IMR-90 (cell line): ENCODE measurements around the gene H2BK1. TPM values are rescaled to one million over a fixed set of nuclear protein-coding genes. Genes with fewer than 3 reads are reported as not detected.

Source experiments
- ATAC-seq: fragments of 200-7000 bp; cut with Tn5 transposase; 2 replicates; pipeline ENCODE4 v1.9.1; 2020; ENCODE audit warnings: low read depth, mild to moderate bottlenecking, moderate library complexity
- BruUV-seq: library from RNA; stranded (reverse); fragments of 400-500 nt; replicated peaks from 2 replicates; lab custom pipeline; 2021; lab: Mats Ljungman, UMichigan
- CTCF ChIA-PET: fragments of 300-600 bp; formaldehyde crosslinking; extraction: SDS; loops from one replicate; lab custom pipeline; 2021; ENCODE audit warnings: antibody characterized with exemption; lab: Yijun Ruan, JAX
- POLR2A ChIA-PET: fragments of 300-600 bp; sonication (Branson Sonifier 250); formaldehyde crosslinking; loops from one replicate; lab custom pipeline; 2022; ENCODE audit warnings: antibody characterized with exemption; ENCODE audit not compliant: unreplicated experiment; lab: Charles Lee
- DNase-seq: peaks from one replicate; pipeline ENCODE4 v3.0.0; 2013
- H2AFZ ChIP-seq: replicated peaks from 2 replicates; pipeline ENCODE3; 2013; ENCODE audit warnings: low read length, mild to moderate bottlenecking; ENCODE audit not compliant: poor library complexity
- H2AK5ac ChIP-seq: 2 replicates; pipeline ENCODE4 v1.6.1; 2013; ENCODE audit warnings: low read depth, low read length, inconsistent platforms
- H2AK9ac ChIP-seq: replicated peaks from 2 replicates; pipeline ENCODE3; 2013; ENCODE audit warnings: mild to moderate bottlenecking, low read depth, low read length, moderate library complexity; ENCODE audit not compliant: poor library complexity
- H2BK120ac ChIP-seq: 2 replicates; pipeline ENCODE4 v1.6.1; 2013; ENCODE audit warnings: low read depth, low read length, inconsistent platforms
- H2BK15ac ChIP-seq: 3 replicates; pipeline ENCODE4 v1.6.1; 2013; ENCODE audit warnings: low read depth, low read length, inconsistent platforms
- H2BK20ac ChIP-seq: 2 replicates; pipeline ENCODE4 v1.6.1; 2013; ENCODE audit warnings: low read depth, mild to moderate bottlenecking, inconsistent platforms, low read length, moderate library complexity
- H2BK5ac ChIP-seq: 2 replicates; pipeline ENCODE4 v1.6.1; 2013; ENCODE audit warnings: mild to moderate bottlenecking, low read depth, low read length, inconsistent platforms; ENCODE audit not compliant: poor library complexity, severe bottlenecking
- H3K14ac ChIP-seq: replicated peaks from 2 replicates; pipeline ENCODE4 v1.6.1; 2013; ENCODE audit warnings: low read depth, low read length, inconsistent platforms
- H3K18ac ChIP-seq: 2 replicates; pipeline ENCODE4 v1.6.1; 2013; ENCODE audit warnings: low read depth, low read length, control low read depth
- H3K23ac ChIP-seq: 2 replicates; pipeline ENCODE4 v1.6.1; 2013; ENCODE audit warnings: low read depth, low read length, inconsistent platforms
- H3K27ac ChIP-seq: 2 replicates; pipeline ENCODE4 v1.5.1; 2013; ENCODE audit warnings: mild to moderate bottlenecking, control low read depth, low read length; ENCODE audit not compliant: insufficient read depth
- H3K27me3 ChIP-seq: 2 replicates; pipeline ENCODE4 v1.6.1; 2013; ENCODE audit warnings: low read length; ENCODE audit not compliant: control insufficient read depth, insufficient read depth
- H3K36me3 ChIP-seq: 2 replicates; pipeline ENCODE4 v1.6.1; 2013; ENCODE audit warnings: low read length, mixed read lengths; ENCODE audit not compliant: control insufficient read depth, insufficient read depth
- H3K4ac ChIP-seq: 2 replicates; pipeline ENCODE4 v1.6.1; 2013; ENCODE audit warnings: low read depth, low read length, inconsistent platforms
- H3K4me1 ChIP-seq: 2 replicates; pipeline ENCODE4 v1.6.1; 2013; ENCODE audit warnings: low read length, mixed read lengths; ENCODE audit not compliant: control insufficient read depth, insufficient read depth
- H3K4me2 ChIP-seq: 2 replicates; pipeline ENCODE4 v1.6.1; 2013; ENCODE audit warnings: low read depth, mild to moderate bottlenecking, control low read depth, low read length, moderate library complexity
- H3K4me3 ChIP-seq: 2 replicates; pipeline ENCODE4 v1.5.1; 2013; ENCODE audit warnings: low read depth, mild to moderate bottlenecking, control low read depth, low read length, moderate library complexity; ENCODE audit not compliant: insufficient read depth
- H3K56ac ChIP-seq: 2 replicates; pipeline ENCODE4 v1.6.1; 2013; ENCODE audit warnings: low read length, inconsistent platforms; ENCODE audit not compliant: insufficient read depth; ENCODE audit errors: extremely low read depth
- H3K79me1 ChIP-seq, 2 experiments: 2 replicates each; pipeline ENCODE4 v1.6.1; 2013; ENCODE audit warnings: low read length in 2 of 2, inconsistent platforms in 1 of 2, low read depth in 1 of 2
- H3K9ac ChIP-seq: 2 replicates; pipeline ENCODE4 v1.6.1; 2013; ENCODE audit warnings: low read depth, low read length, control low read depth
- H3K9me1 ChIP-seq: 2 replicates; pipeline ENCODE4 v1.6.1; 2013; ENCODE audit warnings: low read length, inconsistent platforms; ENCODE audit not compliant: insufficient read depth
- H3K9me3 ChIP-seq: 2 replicates; pipeline ENCODE4 v1.6.1; 2013; ENCODE audit warnings: low read length; ENCODE audit not compliant: control insufficient read depth, insufficient read depth
- H4K20me1 ChIP-seq: 2 replicates; pipeline ENCODE4 v1.6.1; 2013; ENCODE audit warnings: low read length, inconsistent platforms; ENCODE audit not compliant: insufficient read depth
- H4K5ac ChIP-seq: 2 replicates; pipeline ENCODE4 v1.6.1; 2013; ENCODE audit warnings: mild to moderate bottlenecking, low read depth, low read length, control low read depth
- H4K8ac ChIP-seq, 2 experiments: 2 replicates each; pipeline ENCODE4 v1.6.1; 2013; ENCODE audit warnings: low read depth in 2 of 2, low read length in 2 of 2, control low read depth in 1 of 2, inconsistent platforms in 1 of 2
- H4K91ac ChIP-seq: 2 replicates; pipeline ENCODE4 v1.6.1; 2013; ENCODE audit warnings: low read depth, low read length, inconsistent platforms; ENCODE audit not compliant: insufficient read depth
- BHLHE40 ChIP-seq: fragments of 150-350 bp; IDR thresholded peaks from 2 replicates; pipeline ENCODE4 v1.6.1; 2016; ENCODE audit warnings: mild to moderate bottlenecking, low read depth, low read length
- CEBPB ChIP-seq: IDR thresholded peaks from 2 replicates; pipeline ENCODE4 v1.6.1; 2012; ENCODE audit warnings: low read depth, low read length, improper control_type of control experiment
- CHD1 ChIP-seq: IDR thresholded peaks from 2 replicates; pipeline ENCODE4 v1.6.1; 2012; ENCODE audit warnings: low read depth, low read length, improper control_type of control experiment
- CTCF ChIP-seq: conservative IDR thresholded peaks from 2 replicates; pipeline ENCODE4 v1.5.1; 2012; ENCODE audit warnings: mild to moderate bottlenecking, low read depth, low read length, improper control_type of control experiment
- ELK1 ChIP-seq: fragments of 150-350 bp; IDR thresholded peaks from 2 replicates; pipeline ENCODE4 v1.6.1; 2016; ENCODE audit warnings: low read depth, mild to moderate bottlenecking, low read length, moderate library complexity, borderline replicate concordance
- FOS ChIP-seq: fragments of 150-350 bp; IDR thresholded peaks from 2 replicates; pipeline ENCODE4 v1.6.1; 2016; ENCODE audit warnings: low read depth, low read length
- MAFK ChIP-seq: IDR thresholded peaks from 2 replicates; pipeline ENCODE4 v1.6.1; 2012; ENCODE audit warnings: low read depth, low read length, improper control_type of control experiment
- MAZ ChIP-seq: IDR thresholded peaks from 2 replicates; pipeline ENCODE4 v1.6.1; 2012; ENCODE audit warnings: low read depth, mild to moderate bottlenecking, low read length, improper control_type of control experiment, moderate library complexity, borderline replicate concordance
- MXI1 ChIP-seq: IDR thresholded peaks from 2 replicates; pipeline ENCODE4 v1.6.1; 2012; ENCODE audit warnings: low read depth, mild to moderate bottlenecking, low read length, moderate library complexity, borderline replicate concordance
- NFE2L2 ChIP-seq: fragments of 150-350 bp; IDR thresholded peaks from 2 replicates; pipeline ENCODE4 v1.6.1; 2016; ENCODE audit warnings: low read depth, mild to moderate bottlenecking, low read length
- POLR2A ChIP-seq: IDR thresholded peaks from 2 replicates; pipeline ENCODE4 v1.6.1; 2012; ENCODE audit warnings: mild to moderate bottlenecking, low read depth, low read length
- RAD21 ChIP-seq: IDR thresholded peaks from 2 replicates; pipeline ENCODE4 v1.6.1; 2012; ENCODE audit warnings: low read length, improper control_type of control experiment
- RCOR1 ChIP-seq: IDR thresholded peaks from 2 replicates; pipeline ENCODE4 v1.6.1; 2012; ENCODE audit warnings: mild to moderate bottlenecking, low read length, improper control_type of control experiment; ENCODE audit not compliant: insufficient replicate concordance
- RFX5 ChIP-seq: IDR thresholded peaks from 2 replicates; pipeline ENCODE4 v1.8.0; 2012; ENCODE audit warnings: low read depth, mild to moderate bottlenecking, low read length, moderate library complexity
- SMC3 ChIP-seq: fragments of 150-350 bp; IDR thresholded peaks from 2 replicates; pipeline ENCODE4 v1.6.1; 2016; ENCODE audit warnings: low read depth, mild to moderate bottlenecking, antibody characterized with exemption, low read length, moderate library complexity
- USF2 ChIP-seq: fragments of 150-350 bp; IDR thresholded peaks from 2 replicates; pipeline ENCODE4 v1.6.1; 2017; ENCODE audit warnings: mild to moderate bottlenecking, antibody characterized with exemption, low read length, low read depth
- WGBS, 2 experiments: methylation state at CpG; one replicate each; pipeline versions ENCODE4 v1.1.5 to v1.1.7; 2013; ENCODE audit warnings: missing lambda C conversion rate in 2 of 2; ENCODE audit not compliant: insufficient read length in 1 of 2; ENCODE audit errors: extremely low coverage in 2 of 2; 5-methylcytosine and 5-hydroxymethylcytosine counted together
- dilution Hi-C: fragments of 300-500 bp; cut with HindIII; formaldehyde crosslinking; loops from one replicate; pipeline ENCODE4 v1.14.3; 2018; ENCODE audit warnings: low sequenced_read_pairs; ENCODE audit not compliant: unreplicated experiment
- in situ Hi-C: fragments of 300-500 bp; cut with MboI; formaldehyde crosslinking; loops from 3 replicates; pipeline ENCODE4 v1.14.3; 2019; ENCODE audit warnings: low sequenced_read_pairs, inconsistent platforms, mixed read lengths
- intact Hi-C: fragments of 100-400 bp; cut with micrococcal nuclease; formaldehyde crosslinking; loops from 2 replicates; pipeline ENCODE4 v1.10.0; 2022
- polyA plus RNA-seq, 3 experiments: library from polyadenylated mRNA; depleted of rRNA; stranded (reverse); fragments of >200 nt; gene quantifications; 2 replicates each; pipeline ENCODE4 v1.2.3, GENCODE V29; 2012; ENCODE audit warnings: low replicate concordance in 1 of 3
- total RNA-seq: library from RNA; depleted of rRNA; stranded (reverse); fragments of >200 nt; gene quantifications from 2 replicates; pipeline ENCODE4 v1.2.3, GENCODE V29; 2012

The H2BK1 gene
- total and polyA plus RNA-seq, 2 of the 4 experiments (the other 2 are of a cell fraction), result not detected

GRCh38 chr7:151218170-151218569 is 7.9 kb upstream of the H2BK1 start:
- Histone ChIP-seq H3K4ac (no peak overlapping the region), H3K9ac (no peak overlapping the region), H2AFZ (no peak overlapping the region), H3K79me1 (0 out of 4 replicates have a peak, but pooled peaks cover 0 to 5% of the 10 kb centered on the region in 2 experiments), H2BK5ac (no peak overlapping the region), H3K23ac (no peak overlapping the region), H3K27me3 (no peaks in the 10 kb centered on the region), H3K36me3 (peaks cover 73% of the 10 kb centered on the region), H3K27ac (no peak overlapping the region), H4K8ac (no peak overlapping the region), H3K14ac (no peak overlapping the region), H3K4me3 (no peak overlapping the region), H2BK15ac (no peak overlapping the region), H2AK5ac (no peak overlapping the region), H3K56ac (no peak overlapping the region), H3K18ac (no peak overlapping the region), H4K20me1 (no peaks in the 10 kb centered on the region), H4K91ac (no peak overlapping the region), H2BK120ac (no peak overlapping the region), H3K4me2 (no peak overlapping the region), H2AK9ac (no peak overlapping the region), H3K4me1 (no peaks in the 10 kb centered on the region), H2BK20ac (no peak overlapping the region), H3K9me3 (no peaks in the 10 kb centered on the region), H4K5ac (no peak overlapping the region), H3K9me1 (no peaks in the 10 kb centered on the region)
- 100% methylated on average over 1 of the region's 9 CpGs; no CpG with 5 or more reads in 1 of the 2 experiments for WGBS, 2 experiments
- DNase-seq (no peak), ATAC-seq (no peak)
- dilution Hi-C loops (no loop called here), in situ Hi-C loops (no loop called here), intact Hi-C loops (no loop called here)
- ChIA-PET CTCF (no interaction called here), POLR2A (no interaction called here)
- no peak for TF ChIP-seq RAD21
- no peak for TF ChIP-seq CTCF
- TF ChIP-seq ELK1, result no peak
- no peak for TF ChIP-seq USF2
- no peak for TF ChIP-seq FOS
- no peak for TF ChIP-seq RFX5
- no peak for TF ChIP-seq POLR2A
- TF ChIP-seq MAFK, result no peak
- TF ChIP-seq RCOR1, result no peak
- TF ChIP-seq MXI1, result no peak
- TF ChIP-seq MAZ, result no peak
- no peak for TF ChIP-seq CEBPB
- no peak for TF ChIP-seq BHLHE40
- TF ChIP-seq NFE2L2, result no peak
- no peak for TF ChIP-seq SMC3
- no peak for TF ChIP-seq CHD1
- no TSS peak for BruUV-seq
